GM12878 (cell line): ENCODE results near the gene SRM. TPM values are rescaled to one million over a fixed set of nuclear protein-coding genes. Genes with fewer than 3 reads are reported as not detected.

ENCODE experiments used
- BHLHE40 ChIP-seq, 2 experiments: fragments of 450-650 bp in 1 of 2; IDR thresholded peaks; 2 replicates each; pipeline ENCODE4 v1.6.1; 2011 to 2017; ENCODE audit warnings: low read depth in 2 of 2, borderline replicate concordance in 1 of 2, improper control_type of control experiment in 1 of 2, low read length in 1 of 2, mild to moderate bottlenecking in 1 of 2
- CHD1 ChIP-seq: IDR thresholded peaks from 2 replicates; pipeline ENCODE4 v1.6.1; 2012; ENCODE audit warnings: low read depth, low read length, improper control_type of control experiment
- CUX1 ChIP-seq: IDR thresholded peaks from 2 replicates; pipeline ENCODE4 v1.6.1; 2012; ENCODE audit warnings: improper control_type of control experiment, low read depth, low read length; ENCODE audit not compliant: insufficient replicate concordance
- E2F4 ChIP-seq: IDR thresholded peaks from 2 replicates; pipeline ENCODE4 v1.6.1; 2012; ENCODE audit warnings: low read depth, low read length, improper control_type of control experiment
- EED ChIP-seq: sonication (generic); IDR thresholded peaks from 2 replicates; pipeline ENCODE4 v1.6.1; 2016; ENCODE audit warnings: antibody characterized with exemption, low read depth
- JUNB ChIP-seq: IDR thresholded peaks from 2 replicates; pipeline ENCODE4 v1.6.1; 2016; ENCODE audit warnings: antibody characterized with exemption, mild to moderate bottlenecking
- MTA2 ChIP-seq: fragments of 450-650 bp; IDR thresholded peaks from 2 replicates; pipeline ENCODE4 v1.6.1; 2016; ENCODE audit warnings: low read depth, mild to moderate bottlenecking, moderate library complexity
- NBN ChIP-seq: fragments of 450-650 bp; IDR thresholded peaks from 2 replicates; pipeline ENCODE4 v1.6.1; 2016
- NR2C1 ChIP-seq: fragments of 450-650 bp; IDR thresholded peaks from 2 replicates; pipeline ENCODE4 v1.6.1; 2017; ENCODE audit warnings: antibody characterized with exemption, mild to moderate bottlenecking, moderate library complexity
- NRF1 ChIP-seq: conservative IDR thresholded peaks from 2 replicates; pipeline ENCODE4 v1.6.1; 2011; ENCODE audit warnings: mild to moderate bottlenecking, low read depth, low read length, improper control_type of control experiment
- PBX3 ChIP-seq: IDR thresholded peaks from 2 replicates; pipeline ENCODE4 v1.6.1; 2011; ENCODE audit warnings: mild to moderate bottlenecking, low read depth, low read length, moderate library complexity; ENCODE audit not compliant: insufficient replicate concordance
- POLR2AphosphoS2 ChIP-seq: IDR thresholded peaks from 2 replicates; pipeline ENCODE4 v1.6.1; 2011; ENCODE audit warnings: low read depth, mild to moderate bottlenecking, low read length, improper control_type of control experiment, moderate library complexity
- RAD21 ChIP-seq: IDR thresholded peaks from 2 replicates; pipeline ENCODE4 v1.6.1; 2011; ENCODE audit warnings: mild to moderate bottlenecking, low read depth, low read length, moderate library complexity; ENCODE audit not compliant: insufficient read depth
- YBX1 ChIP-seq: fragments of 450-650 bp; IDR thresholded peaks from 2 replicates; pipeline ENCODE4 v1.6.1; 2016; ENCODE audit warnings: antibody characterized with exemption
- ZZZ3 ChIP-seq: IDR thresholded peaks from 2 replicates; pipeline ENCODE4 v1.6.1; 2011; ENCODE audit warnings: low read depth; ENCODE audit not compliant: control insufficient read depth, insufficient read length
- polyA plus RNA-seq, 11 experiments: library from polyadenylated mRNA; depleted of rRNA in 4 of 11; unstranded in 6 of 11; stranded (reverse) in 5 of 11; fragments of >200 nt; fragmentation: Nextera tagmentation in 4 of 11; fragmentation: Illumina TruSeq in 1 of 11; extraction: Ambion mirVana in 4 of 11; extraction: Trizol in 1 of 11; gene quantifications; 1 replicate in 1 of 11; 2 replicates in 10 of 11; pipeline versions ENCODE4 v1.2.1 to v1.2.3, GENCODE V29; 2011 to 2016; ENCODE audit warnings: inconsistent platforms in 2 of 11, missing spikeins in 2 of 11, low read depth in 1 of 11
- total RNA-seq, 4 experiments: library from RNA; depleted of rRNA in 3 of 4; stranded (reverse); fragments of >200 nt in 3 of 4; fragmentation: Illumina TruSeq in 1 of 4; extraction: Trizol in 1 of 4; gene quantifications; 2 replicates each; pipeline versions ENCODE4 v1.2.1 to v1.2.3, GENCODE V29; 2013 to 2021
- TF ChIP-seq, protein P1 (sequence below): IDR thresholded peaks from 2 replicates; pipeline ENCODE4 v1.6.1; 2012; ENCODE audit warnings: low read depth, low read length, improper control_type of control experiment
- TF ChIP-seq, protein P2 (sequence below): fragments of 450-650 bp; IDR thresholded peaks from 2 replicates; pipeline ENCODE4 v1.6.1; 2017; ENCODE audit warnings: antibody characterized with exemption, mild to moderate bottlenecking, moderate library complexity

SRM gene
- total and polyA plus RNA-seq, 10 of the 15 experiments (the other 5 are each of a cell fraction or from before 2014, with no cell fraction given), result 16.7 to 255 (median 81.2) TPM

DNA sequence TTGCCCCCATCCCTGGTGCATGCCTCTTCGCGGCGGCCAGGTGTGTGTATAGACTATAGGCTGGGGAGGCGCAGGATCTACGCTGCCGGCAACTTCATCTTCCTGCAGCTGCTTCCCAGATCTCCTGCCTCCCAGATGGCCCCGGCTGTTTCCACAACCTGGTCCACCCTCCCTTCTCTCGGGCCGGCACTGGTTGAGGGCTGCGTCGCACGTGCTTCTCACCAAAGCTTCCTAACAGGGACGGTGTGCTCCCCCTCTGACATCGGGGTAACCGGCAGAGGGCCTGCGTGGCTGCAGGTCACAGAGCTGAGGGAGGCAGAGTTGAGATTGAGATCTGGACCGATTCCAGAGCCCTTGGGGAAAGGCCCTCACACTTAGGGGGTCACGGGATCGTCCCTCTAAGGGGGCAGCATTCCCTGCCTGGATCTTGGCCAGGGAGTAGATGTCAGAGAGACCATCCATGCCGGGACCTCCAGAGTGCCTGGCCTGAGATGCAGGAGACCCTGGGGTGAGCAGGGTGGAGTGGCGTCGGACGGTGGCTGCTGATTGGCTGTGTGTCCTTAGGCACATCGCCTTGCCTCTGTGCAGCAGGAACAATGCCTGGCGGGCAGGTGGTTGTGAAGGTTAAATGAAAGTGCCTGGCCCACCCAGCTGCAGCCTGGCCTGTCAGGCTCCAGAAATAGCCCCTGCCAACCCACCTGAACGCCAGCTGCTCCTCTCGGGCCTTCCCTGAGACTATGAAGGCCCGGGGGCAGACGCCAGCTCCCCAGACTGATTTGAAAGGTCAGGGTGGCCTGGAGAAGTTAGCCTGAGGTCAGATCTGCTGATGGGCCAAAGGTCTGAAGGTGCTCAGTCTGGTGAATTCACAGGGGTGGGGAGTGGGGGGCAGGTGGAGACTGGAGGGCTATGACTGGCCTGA is 6.7 kb downstream of the SRM start (continued):
- TF ChIP-seq RAD21 (0 out of 2 replicates have a peak, but pooled peaks have one; percentile 18), ZZZ3 (no peak), MTA2 (no peak), POLR2AphosphoS2 (no peak; the same call in 1 of the 2 replicates), CUX1 (no peak), CHD1 (no peak), PBX3 (no peak), JUNB (no peak), NBN (no peak), E2F4 (no peak), BHLHE40 (IDR thresholded peaks at IDR 0.05; ENCODE audit: borderline replicate concordance in 1 of 2, low read depth in 2 of 2, low read length in 1 of 2) (0 out of 4 replicates have a peak, but pooled peaks of 1 of the 2 experiments have one; percentile 7), YBX1 (no peak), EED (no peak), NRF1 (no peak), NR2C1 (no peak)
- TF ChIP-seq, protein P1, sequence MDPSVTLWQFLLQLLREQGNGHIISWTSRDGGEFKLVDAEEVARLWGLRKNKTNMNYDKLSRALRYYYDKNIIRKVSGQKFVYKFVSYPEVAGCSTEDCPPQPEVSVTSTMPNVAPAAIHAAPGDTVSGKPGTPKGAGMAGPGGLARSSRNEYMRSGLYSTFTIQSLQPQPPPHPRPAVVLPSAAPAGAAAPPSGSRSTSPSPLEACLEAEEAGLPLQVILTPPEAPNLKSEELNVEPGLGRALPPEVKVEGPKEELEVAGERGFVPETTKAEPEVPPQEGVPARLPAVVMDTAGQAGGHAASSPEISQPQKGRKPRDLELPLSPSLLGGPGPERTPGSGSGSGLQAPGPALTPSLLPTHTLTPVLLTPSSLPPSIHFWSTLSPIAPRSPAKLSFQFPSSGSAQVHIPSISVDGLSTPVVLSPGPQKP, result no peak
- TF ChIP-seq, protein P2, sequence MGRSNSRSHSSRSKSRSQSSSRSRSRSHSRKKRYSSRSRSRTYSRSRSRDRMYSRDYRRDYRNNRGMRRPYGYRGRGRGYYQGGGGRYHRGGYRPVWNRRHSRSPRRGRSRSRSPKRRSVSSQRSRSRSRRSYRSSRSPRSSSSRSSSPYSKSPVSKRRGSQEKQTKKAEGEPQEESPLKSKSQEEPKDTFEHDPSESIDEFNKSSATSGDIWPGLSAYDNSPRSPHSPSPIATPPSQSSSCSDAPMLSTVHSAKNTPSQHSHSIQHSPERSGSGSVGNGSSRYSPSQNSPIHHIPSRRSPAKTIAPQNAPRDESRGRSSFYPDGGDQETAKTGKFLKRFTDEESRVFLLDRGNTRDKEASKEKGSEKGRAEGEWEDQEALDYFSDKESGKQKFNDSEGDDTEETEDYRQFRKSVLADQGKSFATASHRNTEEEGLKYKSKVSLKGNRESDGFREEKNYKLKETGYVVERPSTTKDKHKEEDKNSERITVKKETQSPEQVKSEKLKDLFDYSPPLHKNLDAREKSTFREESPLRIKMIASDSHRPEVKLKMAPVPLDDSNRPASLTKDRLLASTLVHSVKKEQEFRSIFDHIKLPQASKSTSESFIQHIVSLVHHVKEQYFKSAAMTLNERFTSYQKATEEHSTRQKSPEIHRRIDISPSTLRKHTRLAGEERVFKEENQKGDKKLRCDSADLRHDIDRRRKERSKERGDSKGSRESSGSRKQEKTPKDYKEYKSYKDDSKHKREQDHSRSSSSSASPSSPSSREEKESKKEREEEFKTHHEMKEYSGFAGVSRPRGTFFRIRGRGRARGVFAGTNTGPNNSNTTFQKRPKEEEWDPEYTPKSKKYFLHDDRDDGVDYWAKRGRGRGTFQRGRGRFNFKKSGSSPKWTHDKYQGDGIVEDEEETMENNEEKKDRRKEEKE, result no peak
- TF ChIP-seq, all 136 proteins: peak for 11
